NCI-H69 (cell line): ENCODE data around the gene FEM1C.
"Not testable (repeated sequence)": the region's sequence is repeated elsewhere in the genome, so short reads cannot be mapped to it uniquely, and the experiment has no call there.

Source experiments
- DNase-seq: peaks from one replicate; lab custom pipeline; 2025; lab: John Stamatoyannopoulos, UW

FEM1C gene

GRCh38 chr5:115520191-115520590 lies 24.4 kb downstream of the FEM1C start:
- no peak for DNase-seq

- no peak for DNase-seq
These were observed 28.2 kb downstream of the FEM1C start for GRCh38 chr5:115516372-115516771.

GRCh38 chr5:115514220-115514619 lies 30.4 kb downstream of the FEM1C start:
- no peak for DNase-seq

GRCh38 chr5:115511632-115512031 lies 32.9 kb downstream of the FEM1C start:
- no peak for DNase-seq

GRCh38 chr5:115510145-115510645 lies 34.4 kb downstream of the FEM1C start:
- DNase-seq: no peak

GRCh38 chr5:115509547-115509946 lies 35.0 kb downstream of the FEM1C start:
- DNase-seq: no peak

GRCh38 chr5:115507681-115508080 lies 36.9 kb downstream of the FEM1C start:
- DNase-seq: no peak

GRCh38 chr5:115503420-115503819 lies 41.2 kb downstream of the FEM1C start:
- DNase-seq: no peak

- DNase-seq: no peak
These were observed 42.9 kb downstream of the FEM1C start for GRCh38 chr5:115501464-115502210.

- DNase-seq: no peak
These were observed 44.4 kb downstream of the FEM1C start for GRCh38 chr5:115500225-115500624.

GRCh38 chr5:115496936-115497576 lies 47.5 kb downstream of the FEM1C start:
- no peak for DNase-seq

GRCh38 chr5:115494570-115495289 lies 49.8 kb downstream of the FEM1C start:
- peak; percentile 20 for DNase-seq

- no peak for DNase-seq
These were observed 54.0 kb downstream of the FEM1C start for GRCh38 chr5:115490596-115490995.

GRCh38 chr5:115489733-115490132 lies 54.8 kb downstream of the FEM1C start:
- DNase-seq: no peak

- DNase-seq: no peak
These were observed 56.8 kb downstream of the FEM1C start for GRCh38 chr5:115487756-115488155.

GRCh38 chr5:115487168-115487567 lies 57.4 kb downstream of the FEM1C start:
- no peak for DNase-seq

- no peak for DNase-seq
These were observed 57.8 kb downstream of the FEM1C start for GRCh38 chr5:115486728-115487127.

GRCh38 chr5:115484368-115484767 lies 60.2 kb downstream of the FEM1C start:
- no peak for DNase-seq

- no peak for DNase-seq
These were observed 63.7 kb downstream of the FEM1C start for GRCh38 chr5:115480900-115481299.

GRCh38 chr5:115480271-115480670 lies 64.3 kb downstream of the FEM1C start:
- DNase-seq: no peak

GRCh38 chr5:115479166-115479873 lies 65.3 kb downstream of the FEM1C start:
- DNase-seq: not testable (repeated sequence)

GRCh38 chr5:115478281-115478680 lies 66.3 kb downstream of the FEM1C start:
- no peak for DNase-seq
